ENCODE data around the gene LSM6. TPM values are rescaled to one million over a fixed set of nuclear protein-coding genes. Genes with fewer than 3 reads are reported as not detected.

Gene LSM6
- total RNA-seq, 1 donor from 2014 or later: 56.3 TPM

GRCh38 chr4:146186596-146186995 is 11.1 kb downstream of the LSM6 start:
- DNase-seq: no peak

DNA sequence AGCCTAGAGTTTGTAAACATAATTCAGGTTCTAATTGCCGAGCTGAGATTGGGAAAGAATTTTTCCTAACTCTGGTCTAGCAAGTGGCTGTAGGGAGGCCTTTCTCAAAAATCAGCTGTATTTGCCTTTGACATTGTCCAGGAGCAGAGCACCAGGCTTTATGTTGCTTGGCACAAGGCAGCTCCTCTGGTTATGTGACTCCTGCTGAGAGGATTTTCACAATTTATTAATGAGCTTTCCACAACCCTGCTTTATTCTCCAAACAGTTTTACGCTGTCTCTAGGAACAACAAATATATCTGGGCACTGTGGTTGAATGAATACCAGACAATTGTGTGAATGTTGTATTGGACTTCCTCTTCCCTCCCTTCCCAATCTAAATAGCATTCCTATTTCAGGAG is 14.9 kb downstream of the LSM6 start:
- DNase-seq: no peak

GRCh38 chr4:146191766-146192458 is 16.4 kb downstream of the LSM6 start:
- no peak for DNase-seq

DNA sequence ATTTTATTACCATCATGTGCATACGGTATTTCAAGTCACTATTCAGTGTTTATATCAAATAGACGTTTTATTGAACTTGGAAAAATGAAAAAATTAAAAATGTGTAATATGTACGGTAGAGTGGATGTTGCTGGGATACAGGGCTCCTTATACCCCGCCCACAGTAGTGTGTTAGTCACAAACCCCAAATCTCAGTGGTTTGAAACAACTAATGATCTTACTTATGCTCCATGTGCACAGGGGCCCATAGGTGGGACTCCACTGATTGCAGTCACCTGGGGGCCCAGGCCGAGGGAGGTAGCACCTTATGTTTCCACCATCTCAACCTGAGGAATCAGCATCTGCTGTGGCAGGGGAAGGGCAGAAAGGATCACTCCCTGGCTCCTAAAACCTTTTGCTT is 18.1 kb downstream of the LSM6 start:
- DNase-seq: no peak

DNA sequence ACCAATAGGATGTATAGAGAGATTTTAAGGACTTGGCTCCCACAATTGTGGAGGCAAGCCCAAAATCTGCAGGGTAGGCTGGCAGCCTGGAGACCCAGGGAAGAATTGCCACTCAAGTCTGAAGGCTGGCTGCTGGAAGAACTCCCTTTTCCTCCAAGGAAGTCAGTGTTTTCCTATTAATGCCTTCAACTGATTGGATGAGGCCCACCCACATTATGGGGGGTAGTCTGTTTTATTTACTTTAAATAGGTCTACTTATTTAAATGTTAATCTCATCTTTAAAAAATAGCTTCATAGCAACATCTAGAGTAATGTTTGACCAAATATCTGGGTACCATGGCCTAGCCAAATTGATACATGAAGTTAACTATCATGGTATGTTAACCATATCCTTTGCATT is 18.7 kb downstream of the LSM6 start:
- DNase-seq: no peak

DNA sequence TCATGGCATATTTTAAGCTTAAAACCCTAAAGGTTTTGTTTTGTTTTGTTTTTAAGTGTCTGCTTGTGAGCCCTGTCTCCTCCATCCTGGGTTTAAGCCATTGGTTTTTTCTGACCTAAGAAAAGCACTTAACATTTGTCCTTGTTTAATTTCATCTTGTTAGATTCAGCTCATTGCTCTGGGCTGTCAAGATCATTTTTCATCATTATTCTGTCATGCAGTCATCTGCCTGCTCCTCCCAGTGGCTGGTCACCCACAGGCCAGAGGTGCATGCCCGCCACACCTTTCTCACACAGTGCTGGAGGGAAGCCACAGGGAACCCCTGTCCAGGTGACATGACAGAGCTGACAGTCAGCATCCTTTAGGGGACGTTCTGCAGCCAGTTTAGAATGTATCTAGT is 27.1 kb downstream of the LSM6 start:
- DNase-seq: no peak

- DNase-seq: no peak
These were observed 31.9 kb downstream of the LSM6 start for GRCh38 chr4:146207410-146207809.

DNA sequence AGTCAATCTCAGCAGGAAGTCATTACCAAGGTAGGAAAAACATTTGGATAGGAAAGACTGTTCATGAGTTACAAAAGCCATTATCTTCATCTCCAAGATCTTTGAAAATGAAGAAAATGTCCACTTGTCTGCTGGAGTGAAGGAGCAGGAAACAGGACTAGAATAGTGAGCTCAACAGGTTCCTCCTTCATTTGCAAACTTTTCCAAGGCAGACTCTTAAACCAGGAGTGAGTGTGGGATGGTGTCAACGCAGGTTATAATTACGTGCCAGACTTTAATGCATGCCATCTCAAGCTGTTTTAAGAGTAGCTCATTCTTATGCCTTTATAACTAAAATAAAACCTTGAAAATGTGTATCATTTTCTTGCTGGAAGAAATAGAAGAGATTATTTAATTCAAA is 35.4 kb downstream of the LSM6 start:
- DNase-seq: no peak

DNA sequence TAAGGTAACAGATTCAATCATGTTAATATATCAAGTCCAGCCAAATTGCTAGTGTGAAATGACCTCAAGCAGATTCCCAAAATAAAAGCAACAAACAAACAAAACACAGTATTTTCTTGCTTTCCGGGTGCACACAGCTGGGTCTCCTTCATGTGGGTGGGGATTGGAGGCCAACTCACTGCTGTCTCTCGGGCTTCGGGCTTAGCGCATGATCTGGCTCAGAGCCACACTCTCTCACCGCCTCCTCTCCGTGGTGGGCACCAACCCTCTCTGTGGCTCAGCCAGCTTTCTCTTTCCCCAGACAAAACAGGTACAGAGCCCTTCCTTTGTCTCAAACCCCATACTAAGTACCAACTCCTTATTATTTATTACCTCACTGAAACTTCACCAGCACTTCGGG is 35.9 kb downstream of the LSM6 start:
- no peak for DNase-seq

DNA sequence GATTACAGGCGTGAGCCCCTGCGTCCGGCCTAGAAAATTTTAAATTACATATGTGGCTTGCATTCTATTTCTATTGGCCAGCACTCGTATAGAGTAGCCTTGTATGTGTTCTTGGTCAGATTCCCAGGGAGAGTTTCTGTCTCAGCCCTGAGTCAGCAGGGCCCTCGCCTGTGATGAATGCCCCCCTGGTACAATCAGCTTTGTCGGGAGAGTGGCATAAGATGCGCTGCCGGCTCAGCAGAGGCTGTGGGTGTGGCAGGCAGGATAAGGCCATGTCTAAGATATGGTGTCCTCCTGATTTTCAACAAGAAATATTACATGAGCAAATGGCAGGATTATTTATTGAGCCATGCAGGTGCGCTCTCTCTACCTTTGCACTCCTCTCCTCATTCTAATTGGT is 37.3 kb downstream of the LSM6 start:
- no peak for DNase-seq

- DNase-seq: no peak
These were observed 38.7 kb downstream of the LSM6 start, which contains the start of gene REELD1 for GRCh38 chr4:146214238-146214637. REELD1 (plus strand) TSS chr4:146214538; CDS start chr4:146216953, 2,415 bp downstream.

DNA sequence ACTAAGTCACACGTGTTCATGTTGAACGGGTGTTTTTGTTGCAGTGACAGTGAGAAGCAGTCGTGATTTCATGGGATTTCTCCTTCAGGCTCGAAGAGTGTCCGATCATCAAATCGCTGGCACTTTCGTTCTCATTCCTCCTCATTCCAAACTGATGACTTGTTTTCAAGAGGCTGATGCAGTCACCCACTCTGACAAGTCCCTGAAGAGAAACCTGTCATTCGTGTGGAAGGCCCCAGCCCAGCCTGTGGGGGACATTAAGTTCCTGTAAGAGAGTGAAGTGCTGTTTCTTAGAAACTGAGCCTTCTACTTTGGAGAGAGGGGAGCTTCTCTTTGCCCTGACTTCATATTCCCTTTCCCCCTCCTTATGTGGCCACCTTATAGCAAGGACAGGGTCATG is 46.8 kb downstream of the LSM6 start:
- DNase-seq: no peak

DNA sequence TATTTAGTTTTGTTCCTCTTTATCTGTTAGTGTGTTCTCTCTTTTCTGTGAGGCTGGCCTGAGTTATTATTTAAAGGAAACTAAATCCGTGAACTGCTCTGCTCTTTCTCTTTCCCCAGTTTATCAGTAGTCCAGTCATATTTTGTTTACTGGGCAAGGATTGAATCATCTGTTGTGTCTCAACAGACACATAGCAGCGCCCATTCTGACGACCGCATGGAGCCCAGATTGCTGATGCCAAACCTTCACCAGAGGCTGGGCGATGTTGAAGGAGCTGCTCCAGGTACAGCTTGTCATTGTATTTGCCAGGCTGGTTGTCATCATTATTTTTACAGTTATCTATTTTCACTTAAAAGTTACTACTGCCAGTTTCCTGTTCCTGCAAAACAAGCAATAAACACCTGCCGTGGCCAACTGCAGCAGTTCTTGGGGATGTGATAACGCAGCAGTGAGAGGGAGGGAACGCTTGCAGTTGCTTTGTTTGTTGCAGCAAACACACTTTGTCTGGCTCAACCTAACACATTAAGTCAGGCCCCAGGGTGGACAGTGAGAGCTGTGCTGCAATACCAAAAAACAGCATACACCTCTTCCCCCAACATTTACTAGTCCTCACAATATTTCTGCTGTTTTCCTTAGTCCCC is 48.9 kb downstream of the LSM6 start:
- DNase-seq: no peak

DNA sequence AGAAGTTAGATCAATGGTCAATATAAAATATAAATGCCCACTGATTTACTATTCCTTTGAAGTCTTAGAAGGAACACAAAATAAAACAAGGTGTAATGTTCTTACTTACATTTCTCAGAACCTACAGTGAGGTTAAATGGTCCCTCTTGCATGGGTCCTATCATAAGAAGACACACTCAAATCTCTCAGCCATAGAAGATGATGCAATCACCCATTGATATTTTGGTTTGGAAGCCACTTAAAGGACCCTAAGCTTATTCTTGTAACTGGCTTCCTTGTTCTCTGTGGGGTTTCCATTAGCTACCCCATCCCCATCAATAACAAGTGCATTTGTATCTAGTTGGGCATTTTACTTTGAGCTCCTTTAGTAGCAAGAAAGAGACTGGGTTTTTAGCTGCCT is 53.9 kb downstream of the LSM6 start:
- DNase-seq: no peak

- DNase-seq: no peak
These were observed 56.7 kb downstream of the LSM6 start for GRCh38 chr4:146232131-146232722.

DNA sequence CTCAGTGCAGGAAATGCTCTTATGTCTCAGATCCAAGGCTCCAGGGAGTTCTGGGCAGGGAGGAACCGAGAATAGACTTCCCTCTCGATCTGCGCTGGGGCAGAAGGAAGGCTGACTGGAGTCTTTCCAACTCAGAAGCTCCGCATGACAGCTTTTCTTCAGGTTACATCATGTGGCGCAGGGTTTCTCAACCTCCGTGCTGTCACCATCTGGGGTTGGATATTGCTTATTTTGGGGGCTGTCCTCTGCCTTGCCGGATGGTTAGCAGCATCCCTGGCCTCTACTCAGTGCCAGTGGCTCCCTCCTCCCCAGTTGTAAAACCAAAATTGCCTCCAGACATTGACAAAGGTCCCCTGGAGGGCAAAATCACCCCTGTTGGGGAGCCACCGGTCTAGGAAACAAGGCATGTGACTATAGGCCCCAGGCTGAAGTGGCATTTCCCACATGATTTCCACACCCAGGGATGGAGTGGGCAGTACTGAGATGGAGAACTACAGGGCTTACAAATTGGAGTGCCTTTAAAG is 60.2 kb downstream of the LSM6 start:
- no peak for DNase-seq

DNA sequence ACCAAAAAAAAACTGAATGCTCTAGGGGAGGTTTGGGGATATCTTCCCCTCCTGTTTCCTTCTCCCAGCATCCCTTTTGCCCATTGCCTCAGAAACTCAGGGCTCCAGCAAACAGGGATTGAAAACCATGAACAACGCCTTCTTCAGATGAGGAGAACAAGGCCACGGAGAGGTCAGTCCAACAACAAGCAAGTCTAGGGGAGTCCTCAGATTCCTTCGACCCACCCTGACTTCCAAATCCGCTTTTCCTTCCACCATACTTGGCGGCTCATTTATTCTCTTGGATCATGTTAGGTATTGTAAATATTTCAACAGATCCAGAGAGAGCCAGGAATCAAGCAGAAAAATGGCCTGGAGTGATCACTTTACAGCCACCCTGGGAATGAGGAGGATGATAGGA is 60.7 kb downstream of the LSM6 start:
- no peak for DNase-seq

DNA sequence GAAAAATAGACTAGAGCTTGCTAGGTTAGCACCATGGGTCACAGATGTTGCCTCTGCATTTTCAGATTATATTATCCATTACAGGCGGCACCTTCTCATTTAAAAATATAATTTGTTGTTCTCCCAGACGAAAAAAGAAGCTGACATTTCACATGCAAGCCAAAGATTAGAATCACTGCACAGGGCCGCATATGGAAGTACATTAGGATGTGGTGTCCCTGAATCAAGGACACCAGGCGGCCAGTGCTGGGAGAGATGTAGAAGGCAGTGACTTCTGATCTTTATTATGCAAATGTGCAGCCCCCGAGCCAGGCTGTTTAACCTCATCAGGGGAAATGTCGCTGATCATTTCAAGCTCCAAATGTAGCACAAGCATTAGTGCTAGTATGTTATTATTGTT is 61.6 kb downstream of the LSM6 start:
- no peak for DNase-seq

DNA sequence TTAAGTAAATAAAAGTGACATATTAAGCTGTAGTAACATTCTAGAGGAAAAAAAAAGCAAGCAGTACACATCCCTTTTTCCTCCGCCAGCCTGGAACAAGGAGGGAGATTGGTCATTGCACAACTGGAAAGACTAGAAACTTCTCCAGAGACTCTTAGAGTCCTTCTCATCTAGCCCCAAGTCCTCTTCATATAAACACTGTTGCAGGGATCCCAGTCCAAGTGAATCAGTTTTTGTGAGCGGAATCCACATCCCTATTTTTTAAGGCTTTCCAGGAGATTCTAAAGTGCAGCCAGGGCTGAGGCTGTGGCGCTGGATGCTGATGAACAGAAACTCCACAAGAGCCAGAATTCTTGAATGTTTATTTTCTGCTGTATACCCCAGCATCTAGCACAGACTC is 62.6 kb downstream of the LSM6 start:
- DNase-seq: no peak
